ENCODE data around the gene BCL11B.

DNA sequence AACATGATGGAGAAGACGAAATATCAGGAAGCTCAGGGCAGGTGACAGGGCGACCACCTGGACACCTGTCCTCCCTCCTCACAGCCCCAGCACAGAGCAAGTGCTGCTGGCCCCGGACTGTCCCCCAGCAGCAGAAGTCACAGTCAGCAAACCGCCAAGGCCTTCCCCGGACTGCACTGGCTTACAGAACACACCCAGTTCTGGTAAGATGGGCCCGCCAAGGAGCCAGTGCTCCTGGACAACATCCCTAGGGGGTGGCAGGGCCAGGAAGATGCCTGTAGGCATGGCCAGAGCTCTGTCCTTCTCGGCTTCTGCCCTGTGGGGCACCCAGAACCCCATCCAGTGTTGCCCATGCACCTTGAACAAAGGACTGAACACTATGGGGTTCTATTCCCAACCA is 77.9 kb downstream of the BCL11B start:
- no peak for TF ChIP-seq CTCF (conservative IDR thresholded peaks at IDR 0.05; ENCODE audit: low read length)
- TF ChIP-seq EZH2phosphoT487 (IDR thresholded peaks at IDR 0.05; ENCODE audit: borderline replicate concordance, low read depth, low read length) = no peak

Measured in OCI-LY7 (cell line).